Stromal cell of bone marrow (primary cell): ENCODE data around the gene BCO2.
A peak's percentile ranks its signal among the peaks of the same experiment; 100 is the strongest.

ENCODE experiments used
- DNase-seq: peaks from one replicate; pipeline ENCODE4 v3.0.0-alpha.2; 2012; ENCODE audit warnings: low read depth

BCO2 gene

DNA sequence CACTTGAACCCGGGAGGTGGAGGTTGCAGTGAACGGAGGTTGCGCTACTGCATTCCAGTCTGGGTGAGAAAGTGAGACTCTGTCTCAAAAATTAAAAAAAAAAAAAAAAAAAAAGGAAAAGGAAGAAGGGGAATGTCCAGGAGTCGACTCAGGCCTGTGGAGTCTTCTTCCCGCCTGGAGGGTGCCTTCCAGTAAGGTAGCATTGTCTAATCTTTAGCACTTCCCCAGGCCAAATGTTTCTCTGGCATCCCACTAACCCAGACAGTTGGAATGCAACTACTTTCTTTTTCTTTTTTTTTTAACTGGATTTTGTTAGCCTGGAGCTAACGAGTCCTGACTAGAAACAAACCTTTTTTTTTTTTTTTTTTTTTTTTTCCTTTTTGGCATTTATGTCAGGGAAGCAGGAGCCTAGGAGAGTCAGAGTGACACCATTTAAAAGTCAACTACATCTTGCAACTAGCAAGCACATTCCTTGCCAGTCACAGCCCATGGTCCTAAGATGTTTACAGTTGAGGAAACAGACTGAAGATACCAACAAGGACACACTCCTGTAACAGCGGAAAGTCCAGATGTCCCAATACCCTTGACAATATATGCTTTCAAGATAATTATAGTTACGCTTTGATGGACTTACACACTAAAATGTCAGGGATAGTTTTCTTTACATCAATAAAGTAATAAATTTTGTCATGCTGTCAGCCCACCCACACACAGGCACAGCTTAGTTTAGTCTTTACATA, 74.7 kb downstream of the BCO2 start:
- DNase-seq: no peak

DNA sequence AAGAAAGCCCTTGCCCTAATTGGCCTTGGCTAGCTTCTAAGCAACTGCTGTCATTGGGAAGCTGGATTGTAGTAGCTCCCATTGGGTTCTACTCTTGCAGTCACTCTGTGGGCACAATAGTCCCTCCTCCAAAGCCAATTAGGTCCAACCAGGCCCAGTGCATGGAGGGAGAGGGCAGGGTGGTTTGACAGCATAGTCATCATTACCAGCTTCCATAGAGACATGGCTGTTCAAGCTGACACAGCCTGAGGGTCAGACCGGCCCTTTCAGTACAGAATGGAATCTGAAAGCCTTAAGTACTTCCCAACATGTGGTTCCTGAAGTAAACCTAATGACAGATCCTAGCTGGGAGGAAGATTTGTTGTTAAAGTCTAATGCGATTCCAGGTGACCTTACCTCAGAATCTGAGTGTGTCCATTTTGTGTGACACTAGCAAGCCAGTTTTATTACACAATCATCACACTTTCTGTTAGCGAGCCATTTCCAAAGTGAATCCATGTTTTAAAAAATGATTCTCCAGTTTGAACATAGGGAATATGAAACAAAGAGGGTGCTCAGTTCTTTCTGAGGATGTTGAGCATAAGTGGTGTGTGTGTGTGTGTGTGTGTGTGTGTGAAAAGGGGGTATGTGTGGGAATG, 78.4 kb downstream of the BCO2 start:
- no peak for DNase-seq

DNA sequence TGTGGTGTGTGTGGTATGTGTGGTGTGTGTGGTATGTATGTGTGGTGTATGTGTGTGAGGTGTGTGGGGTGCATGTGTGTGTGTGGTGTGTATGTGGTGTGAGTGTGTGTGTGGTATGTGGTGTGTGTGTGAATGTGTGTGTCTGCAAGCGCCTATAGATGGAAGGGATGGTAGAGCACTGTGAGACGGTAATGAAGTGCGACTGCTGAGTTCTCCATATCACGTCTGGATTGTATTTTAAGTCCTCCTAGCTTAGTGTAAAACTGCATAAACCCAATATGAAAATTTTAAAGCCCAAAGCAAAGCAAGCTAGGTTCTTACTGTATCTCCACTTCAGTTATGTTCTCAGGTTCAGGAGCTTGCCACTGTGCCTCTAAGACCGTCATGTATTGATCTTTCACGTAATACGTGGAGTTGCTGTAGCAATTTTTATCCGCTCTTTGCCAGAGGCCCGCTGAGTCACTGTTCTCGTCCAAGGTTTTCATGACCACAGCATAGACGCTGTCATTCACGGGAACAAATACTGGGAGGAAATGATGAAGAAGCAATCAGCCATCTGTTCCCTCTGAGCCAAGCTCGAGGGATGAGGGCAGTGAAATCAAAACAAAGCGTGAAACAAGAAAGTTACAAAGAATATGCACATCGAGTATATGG, 79.9 kb downstream of the BCO2 start:
- DNase-seq: peak; percentile 86

DNA sequence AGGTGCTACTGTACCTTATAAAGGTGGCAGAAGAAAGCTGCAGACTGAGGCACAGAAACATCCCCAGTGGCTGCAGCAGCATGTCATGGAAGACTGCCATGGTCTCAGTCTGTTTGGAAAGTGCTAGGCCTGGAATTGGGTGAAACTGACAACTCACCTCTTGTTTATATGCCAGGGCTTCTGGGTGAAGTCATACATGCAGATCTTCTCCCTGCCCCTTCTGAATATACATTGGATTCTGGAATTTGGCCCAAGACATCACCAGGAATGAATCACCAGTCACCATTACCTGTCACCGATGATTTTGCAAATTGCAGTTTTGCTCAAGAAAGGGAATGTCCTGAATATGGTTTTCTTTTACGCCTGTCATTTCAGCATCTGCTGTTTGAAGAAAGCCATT, 85.2 kb downstream of the BCO2 start, which contains the start of gene PLET1:
PLET1 (minus strand) TSS at position 371 of the 400 bp plus-strand sequence; CDS start at position 100, 271 bp downstream.
- DNase-seq: no peak

DNA sequence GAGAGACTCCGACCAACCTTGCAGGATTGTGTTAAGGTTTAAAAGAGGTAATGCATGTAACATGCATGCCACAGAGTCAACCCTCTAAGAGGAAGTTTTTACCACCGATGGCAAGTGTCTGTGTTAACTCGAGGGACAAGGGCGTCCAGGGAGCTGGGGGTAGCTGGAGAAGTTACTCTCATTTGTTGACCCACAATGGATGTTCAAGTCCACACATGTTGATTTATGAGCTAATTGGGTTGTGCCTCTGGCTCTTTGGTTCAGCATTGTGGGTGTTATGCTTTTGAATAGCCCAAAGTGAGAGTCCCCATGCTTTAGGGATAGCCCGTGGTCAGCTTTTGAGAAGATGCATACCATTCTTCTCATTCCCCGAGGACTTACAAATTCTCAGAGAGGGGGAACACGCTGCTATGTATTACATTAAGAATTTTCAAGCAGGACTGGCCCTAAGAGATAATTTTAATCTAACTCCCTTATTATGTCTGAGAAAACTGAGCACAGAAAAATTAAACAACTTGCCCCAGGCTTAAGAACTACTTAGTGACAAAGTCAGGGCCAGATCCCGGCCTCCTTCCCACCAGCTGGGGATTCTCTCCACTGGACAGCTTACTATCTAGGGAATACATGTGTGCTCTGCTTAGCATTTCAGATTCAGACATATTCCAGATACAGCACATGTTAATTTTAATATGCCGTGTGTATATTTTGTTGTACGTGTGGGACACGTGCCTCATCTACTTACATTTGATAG, 90.5 kb downstream of the BCO2 start:
- no peak for DNase-seq

DNA sequence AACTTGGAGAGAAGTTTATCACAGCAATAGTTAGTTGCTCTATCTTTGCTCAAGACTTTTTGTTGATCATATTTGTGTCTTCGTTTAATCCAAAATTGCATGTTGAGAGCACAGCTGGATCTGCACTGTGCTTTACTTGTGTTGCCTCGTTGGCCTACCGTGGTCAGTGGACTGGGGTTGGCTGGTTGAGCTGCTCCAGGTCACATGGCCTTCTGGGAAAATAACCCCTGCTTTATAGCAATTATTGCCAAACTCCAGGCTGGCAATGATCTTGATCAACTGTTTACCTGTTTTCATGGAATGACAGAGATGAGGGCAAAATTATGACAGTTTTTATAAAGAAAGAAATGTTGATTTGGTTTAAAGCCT, 91.1 kb downstream of the BCO2 start:
- no peak for DNase-seq

DNA sequence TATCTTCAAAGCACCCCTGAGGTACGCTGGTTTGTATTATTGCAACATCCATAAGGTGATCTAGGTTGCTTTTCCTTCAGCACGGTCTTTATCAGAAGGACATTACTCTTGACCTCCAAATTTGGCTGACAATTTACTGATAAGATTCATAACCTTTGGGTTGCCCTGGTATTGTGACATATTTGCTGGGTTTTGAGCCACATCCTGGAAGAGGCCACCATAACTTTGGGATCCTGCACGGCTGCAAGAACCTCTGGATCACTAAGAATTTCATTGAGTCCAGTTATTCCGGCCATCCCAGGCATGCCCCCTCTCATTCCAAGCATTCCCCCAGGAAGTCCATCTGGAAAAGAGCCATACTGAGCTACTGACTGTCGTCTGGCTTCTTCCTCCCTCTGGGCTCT, 91.9 kb downstream of the BCO2 start:
- no peak for DNase-seq

DNA sequence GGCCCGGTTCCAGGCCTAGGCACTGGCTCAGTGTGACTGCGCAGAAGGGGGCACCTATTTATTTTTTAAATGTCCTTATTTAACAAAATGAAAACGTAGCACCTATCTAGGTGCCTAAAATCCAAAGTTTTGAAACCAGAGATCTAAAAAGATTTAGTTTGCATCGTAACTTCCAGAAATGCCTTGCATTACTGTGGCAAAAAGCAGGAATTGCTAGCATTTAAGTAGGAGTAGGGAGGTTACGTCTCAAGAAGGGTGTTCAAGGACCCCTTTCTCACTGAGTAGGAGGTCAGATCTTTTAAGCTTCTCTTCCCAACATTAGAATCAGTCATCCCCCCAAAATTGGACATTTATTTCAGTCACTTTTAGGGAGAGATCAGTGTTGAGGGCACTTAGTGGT, 93.1 kb downstream of the BCO2 start:
- DNase-seq: no peak
